Activated T-helper 1 cell treated with anti-CD3 and anti-CD28 coated beads, Interleukin-12 subunit alpha, Interleukin-12 subunit beta, Interleukin-2, Interleukin-4 antibody, amounts not matched to agents 30 ng/mL and 10 ng/mL and 1 ng/mL, durations not matched to agents 14 hours and 24 hours and 36 hours (primary cell): ENCODE measurements around the gene RPL22. TPM values are rescaled to one million over a fixed set of nuclear protein-coding genes. Genes with fewer than 3 reads are reported as not detected.

Experiments
- DNase-seq: peaks from one replicate; pipeline ENCODE4 v3.0.0; 2021; ENCODE audit warnings: low spot score
- H3K27ac Mint-ChIP-seq: one replicate; pipeline ENCODE4 v1.8.0; 2021; ENCODE audit warnings: mild to moderate bottlenecking, mixed read lengths
- H3K27me3 Mint-ChIP-seq: one replicate; pipeline ENCODE4 v1.8.0; 2022; ENCODE audit warnings: mild to moderate bottlenecking, moderate library complexity, mixed read lengths; ENCODE audit not compliant: insufficient read depth
- H3K36me3 Mint-ChIP-seq: one replicate; pipeline ENCODE4 v1.8.0; 2021; ENCODE audit warnings: low read depth, mixed read lengths
- H3K4me1 Mint-ChIP-seq: one replicate; pipeline ENCODE4 v1.8.0; 2021; ENCODE audit warnings: low read depth, mixed read lengths
- H3K4me3 Mint-ChIP-seq: one replicate; pipeline ENCODE4 v1.8.0; 2021; ENCODE audit warnings: mild to moderate bottlenecking, moderate library complexity, mixed read lengths
- H3K9me3 Mint-ChIP-seq: one replicate; pipeline ENCODE4 v1.8.0; 2021; ENCODE audit warnings: mixed read lengths
- intact Hi-C: fragments of 100-400 bp; cut with micrococcal nuclease; formaldehyde crosslinking; loops from one replicate; pipeline ENCODE4 v1.15.1; 2024
- total RNA-seq: library from RNA; stranded (reverse); gene quantifications from 2 replicates; pipeline ENCODE4 v1.2.3, GENCODE V29; 2022

Gene RPL22
- total RNA-seq, 1 donor from 2014 or later = 457 TPM

- intact Hi-C loops = loop anchor here (1.0 kb wide), 2 partner anchors 21 to 51 kb away; partner anchors contain the start of gene RPL22
- no peaks in the 10 kb centered on the region for H3K4me1 Mint-ChIP-seq
- H3K9me3 Mint-ChIP-seq = no peaks in the 10 kb centered on the region
- no peak overlapping the region for H3K27ac Mint-ChIP-seq
- no peaks in the 10 kb centered on the region for H3K36me3 Mint-ChIP-seq
- peak overlapping the region; percentile 47 for H3K4me3 Mint-ChIP-seq
- peaks cover 2% of the 10 kb centered on the region for H3K27me3 Mint-ChIP-seq
- DNase-seq = peak; percentile 51
Observed at GRCh38 chr1:6148497-6149241, 50.7 kb downstream of the RPL22 start.

- Mint-ChIP-seq H3K36me3 (no peaks in the 10 kb centered on the region), H3K4me3 (no peak overlapping the region), H3K9me3 (no peaks in the 10 kb centered on the region), H3K27me3 (peaks cover 2% of the 10 kb centered on the region), H3K4me1 (no peaks in the 10 kb centered on the region), H3K27ac (no peak overlapping the region)
- intact Hi-C loops = no loop called here
- DNase-seq = no peak
Observed at GRCh38 chr1:6145864-6146410, 53.5 kb downstream of the RPL22 start.

GRCh38 chr1:6145396-6145750 lies 54.0 kb downstream of the RPL22 start:
- H3K9me3 Mint-ChIP-seq = no peaks in the 10 kb centered on the region
- DNase-seq = no peak
- H3K4me3 Mint-ChIP-seq = no peak overlapping the region
- no peak overlapping the region for H3K27ac Mint-ChIP-seq
- H3K36me3 Mint-ChIP-seq = no peaks in the 10 kb centered on the region
- H3K27me3 Mint-ChIP-seq = peaks cover 2% of the 10 kb centered on the region
- no peaks in the 10 kb centered on the region for H3K4me1 Mint-ChIP-seq
- intact Hi-C loops = no loop called here

GRCh38 chr1:6144647-6145395 lies 54.6 kb downstream of the RPL22 start:
- Mint-ChIP-seq H3K36me3 (no peaks in the 10 kb centered on the region), H3K27me3 (peaks cover 2% of the 10 kb centered on the region), H3K9me3 (no peaks in the 10 kb centered on the region), H3K27ac (no peak overlapping the region), H3K4me1 (no peaks in the 10 kb centered on the region), H3K4me3 (no peak overlapping the region)
- intact Hi-C loops = no loop called here
- DNase-seq = no peak

GRCh38 chr1:6144175-6144574 lies 55.2 kb downstream of the RPL22 start:
- H3K4me3 Mint-ChIP-seq = no peak overlapping the region
- no peaks in the 10 kb centered on the region for H3K4me1 Mint-ChIP-seq
- no peaks in the 10 kb centered on the region for H3K9me3 Mint-ChIP-seq
- H3K27ac Mint-ChIP-seq = no peak overlapping the region
- H3K36me3 Mint-ChIP-seq = no peaks in the 10 kb centered on the region
- H3K27me3 Mint-ChIP-seq = peaks cover 2% of the 10 kb centered on the region
- intact Hi-C loops = no loop called here
- no peak for DNase-seq

- Mint-ChIP-seq H3K4me3 (no peak overlapping the region), H3K36me3 (no peaks in the 10 kb centered on the region), H3K27ac (no peak overlapping the region), H3K27me3 (peaks cover 2% of the 10 kb centered on the region), H3K9me3 (no peaks in the 10 kb centered on the region), H3K4me1 (peaks cover 4% of the 10 kb centered on the region)
- DNase-seq = no peak
- intact Hi-C loops = no loop called here
Observed at GRCh38 chr1:6143395-6143794, 56.0 kb downstream of the RPL22 start.

- Mint-ChIP-seq H3K27ac (no peak overlapping the region), H3K4me3 (no peak overlapping the region), H3K9me3 (no peaks in the 10 kb centered on the region), H3K36me3 (no peaks in the 10 kb centered on the region), H3K4me1 (peaks cover 4% of the 10 kb centered on the region), H3K27me3 (no peaks in the 10 kb centered on the region)
- DNase-seq = no peak
- intact Hi-C loops = no loop called here
Observed at GRCh38 chr1:6142734-6143133, 56.7 kb downstream of the RPL22 start.

GRCh38 chr1:6142036-6142621 lies 57.3 kb downstream of the RPL22 start:
- Mint-ChIP-seq H3K9me3 (no peaks in the 10 kb centered on the region), H3K4me1 (peaks cover 4% of the 10 kb centered on the region), H3K36me3 (no peaks in the 10 kb centered on the region), H3K4me3 (no peak overlapping the region), H3K27me3 (peaks cover 1% of the 10 kb centered on the region), H3K27ac (no peak overlapping the region)
- no peak for DNase-seq
- intact Hi-C loops = no loop called here

GRCh38 chr1:6141592-6141991 lies 57.8 kb downstream of the RPL22 start:
- no peak overlapping the region for H3K4me3 Mint-ChIP-seq
- peaks cover 1% of the 10 kb centered on the region for H3K27me3 Mint-ChIP-seq
- intact Hi-C loops = loop anchor here (2.0 kb wide), 1 partner anchor 33 kb away; no protein-coding TSS in a partner anchor
- no peak overlapping the region for H3K27ac Mint-ChIP-seq
- no peak for DNase-seq
- H3K9me3 Mint-ChIP-seq = no peaks in the 10 kb centered on the region
- H3K4me1 Mint-ChIP-seq = peaks cover 4% of the 10 kb centered on the region
- H3K36me3 Mint-ChIP-seq = no peaks in the 10 kb centered on the region

GRCh38 chr1:6140413-6140812 lies 59.0 kb downstream of the RPL22 start:
- intact Hi-C loops = loop anchor here (2.0 kb wide), 1 partner anchor 32 kb away; no protein-coding TSS in a partner anchor
- no peak for DNase-seq
- Mint-ChIP-seq H3K9me3 (no peaks in the 10 kb centered on the region), H3K27ac (no peak overlapping the region), H3K4me1 (peaks cover 4% of the 10 kb centered on the region), H3K4me3 (no peak overlapping the region), H3K36me3 (no peaks in the 10 kb centered on the region), H3K27me3 (peaks cover 1% of the 10 kb centered on the region)

GRCh38 chr1:6137758-6138157 lies 61.6 kb downstream of the RPL22 start:
- intact Hi-C loops = no loop called here
- Mint-ChIP-seq H3K27me3 (peaks cover 1% of the 10 kb centered on the region), H3K36me3 (no peaks in the 10 kb centered on the region), H3K9me3 (peaks cover 2% of the 10 kb centered on the region), H3K27ac (no peak overlapping the region), H3K4me3 (no peak overlapping the region), H3K4me1 (peaks cover 4% of the 10 kb centered on the region)
- DNase-seq = no peak

GRCh38 chr1:6136516-6137220 lies 62.7 kb downstream of the RPL22 start:
- Mint-ChIP-seq H3K4me1 (peaks cover 4% of the 10 kb centered on the region), H3K27ac (no peak overlapping the region), H3K27me3 (peaks cover 1% of the 10 kb centered on the region), H3K36me3 (no peaks in the 10 kb centered on the region), H3K9me3 (peaks cover 8% of the 10 kb centered on the region), H3K4me3 (no peak overlapping the region)
- DNase-seq = no peak
- intact Hi-C loops = no loop called here
